Stomach (tissue), 9 donors: ENCODE results near the gene KPNA2. TPM values are rescaled to one million over a fixed set of nuclear protein-coding genes. Genes with fewer than 3 reads are reported as not detected.
A peak's percentile ranks its signal among the peaks of the same experiment; 100 is the strongest.

Experiments
- DNase-seq, 2 donors: peaks; one replicate each; pipeline versions ENCODE4 v3.0.0 to v3.0.0-alpha.2; 2013 to 2019
- H3K27ac ChIP-seq, 5 donors: fragments of 200-600 bp in 4 of 5; sonication (generic) in 4 of 5; one replicate each; pipeline ENCODE4 v1.5.1; 2013 to 2019; ENCODE audit warnings: mild to moderate bottlenecking in 1 of 5, moderate library complexity in 1 of 5
- H3K27me3 ChIP-seq, 3 donors: fragments of 200-600 bp; sonication (generic); one replicate each; pipeline ENCODE4 v1.5.1; 2017 to 2019; ENCODE audit warnings: mixed run types in 1 of 3
- H3K36me3 ChIP-seq, 4 donors: fragments of 200-600 bp; sonication (generic); 1 replicate in 3 of 4; 2 replicates in 1 of 4; pipeline ENCODE4 v1.5.1; 2016 to 2019
- H3K4me1 ChIP-seq, 4 donors: fragments of 200-600 bp; sonication (generic); one replicate each; pipeline ENCODE4 v1.5.1; 2016 to 2019
- H3K4me3 ChIP-seq, 4 donors: fragments of 200-600 bp; sonication (generic) in 3 of 4; one replicate each; pipeline ENCODE4 v1.5.1; 2016 to 2019; ENCODE audit warnings: mild to moderate bottlenecking in 1 of 4
- H3K9me3 ChIP-seq, 4 donors: fragments of 200-600 bp; sonication (generic); one replicate each; pipeline ENCODE4 v1.5.1; 2016 to 2019
- CTCF ChIP-seq, 7 experiments: fragments of 450-650 bp in 4 of 7; fragments of 200-600 bp in 3 of 7; sonication (generic) in 3 of 7; IDR thresholded peaks; one replicate each; pipeline ENCODE4 v1.5.1; 2016 to 2019; ENCODE audit warnings: antibody characterized with exemption in 7 of 7, control low read depth in 2 of 7, mild to moderate bottlenecking in 1 of 7
- EP300 ChIP-seq: sonication (generic); formaldehyde crosslinking; IDR thresholded peaks from one replicate; pipeline ENCODE4 v1.6.1; 2017; ENCODE audit warnings: antibody characterized with exemption
- POLR2A ChIP-seq, 4 donors: fragments of 450-650 bp; IDR thresholded peaks; one replicate each; pipeline ENCODE4 v1.6.1; 2016; ENCODE audit warnings: antibody characterized with exemption in 4 of 4, control low read depth in 2 of 4, mild to moderate bottlenecking in 1 of 4, moderate library complexity in 1 of 4
- POLR2AphosphoS5 ChIP-seq, 3 donors: sonication (generic); formaldehyde crosslinking; IDR thresholded peaks; one replicate each; pipeline ENCODE4 v1.6.1; 2016; ENCODE audit warnings: antibody characterized with exemption in 3 of 3
- WGBS, 5 donors: extraction: QIAGEN DNeasy Blood & Tissue Kit in 3 of 5; methylation state at CpG; one replicate each; pipeline versions ENCODE4 v1.1.5 to v1.1.7; 2013 to 2018; 5-methylcytosine and 5-hydroxymethylcytosine counted together
- intact Hi-C: fragments of 100-400 bp; cut with DNase I; formaldehyde crosslinking; loops from one replicate; pipeline ENCODE4 v1.15.1; 2023; ENCODE audit warnings: low total_unique reads
- polyA plus RNA-seq, 3 donors: library from polyadenylated mRNA; stranded (reverse); fragments of 200-250 nt; gene quantifications; one replicate each; pipeline ENCODE4 v1.2.3, GENCODE V29; 2013
- total RNA-seq, 5 donors: library from RNA; depleted of rRNA; stranded (reverse); fragments of >200 nt; gene quantifications; one replicate each; pipeline versions ENCODE4 v1.1.0 to v1.2.3, GENCODE V29; 2014 to 2016
- donor health status: healthy with polysubstance abuse.
- donor health status: Bipolar disorder and iron deficiency.
- donor health status: healthy.

KPNA2 gene
- total and polyA plus RNA-seq, 8 donors: 0.58 to 26.3 (median 15.7) TPM

GRCh38 chr17:68094481-68095078, 59.0 kb downstream of the KPNA2 start:
- Histone ChIP-seq H3K36me3 (no peaks in the 10 kb centered on the region), H3K4me1 (peaks cover 0 to 15% (median 2%) of the 10 kb centered on the region in 4 donors), H3K27ac (no peak overlapping the region), H3K4me3 (no peak overlapping the region), H3K27me3 (no peaks in the 10 kb centered on the region), H3K9me3 (peaks cover 0 to 3% (median 0%) of the 10 kb centered on the region in 4 donors)
- 81 to 83% (median 82%) methylated on average over 9 to 11 of the region's 11 CpGs for WGBS, 5 donors
- TF ChIP-seq POLR2A (IDR thresholded peaks at IDR 0.05) (no peak), CTCF (IDR thresholded peaks at IDR 0.05) (no peak), POLR2AphosphoS5 (IDR thresholded peaks at IDR 0.05) (no peak), EP300 (no peak)
- intact Hi-C loops: no loop called here
- no peak for DNase-seq

- no peak for DNase-seq
- 63 to 77% (median 71%) methylated on average over 10 of the region's 10 CpGs for WGBS, 5 donors
- TF ChIP-seq CTCF (IDR thresholded peaks at IDR 0.05) (no peak), POLR2AphosphoS5 (IDR thresholded peaks at IDR 0.05) (peak in 1 of 3 donors; percentile 28)
- Histone ChIP-seq H3K36me3 (no peaks in the 10 kb centered on the region), H3K27me3 (no peaks in the 10 kb centered on the region), H3K4me1 (peaks cover 0 to 10% (median 0%) of the 10 kb centered on the region in 4 donors), H3K27ac (no peak overlapping the region), H3K9me3 (peaks cover 0 to 4% (median 0%) of the 10 kb centered on the region in 4 donors), H3K4me3 (no peak overlapping the region)
- intact Hi-C loops: no loop called here
These were observed 59.8 kb downstream of the KPNA2 start for GRCh38 chr17:68095205-68095811.

GRCh38 chr17:68096111-68096510, 60.6 kb downstream of the KPNA2 start:
- TF ChIP-seq POLR2A (IDR thresholded peaks at IDR 0.05): no peak
- TF ChIP-seq CTCF (IDR thresholded peaks at IDR 0.05): no peak
- TF ChIP-seq EP300: no peak
- TF ChIP-seq POLR2AphosphoS5 (IDR thresholded peaks at IDR 0.05): no peak
- H3K27ac ChIP-seq: no peak overlapping the region
- H3K36me3 ChIP-seq: no peaks in the 10 kb centered on the region
- intact Hi-C loops: no loop called here
- peaks cover 0 to 15% (median 3%) of the 10 kb centered on the region in 4 donors for H3K4me1 ChIP-seq
- H3K9me3 ChIP-seq: peaks cover 0 to 4% (median 0%) of the 10 kb centered on the region in 4 donors
- WGBS, 5 donors: 95 to 99% (median 97%) methylated on average over 7 of the region's 7 CpGs
- no peak for DNase-seq
- H3K27me3 ChIP-seq: no peaks in the 10 kb centered on the region
- H3K4me3 ChIP-seq: no peak overlapping the region

Other genes starting within 250 kb of the KPNA2 start
- 100 to 1,000 TPM in 2 of 5 donors, 10 to 100 TPM in 3; 36.8 to 122 (median 83.9) TPM for gene BPTF, start 210.2 kb upstream of the KPNA2 start, total RNA-seq
- gene BPTF, start 210.2 kb upstream of the KPNA2 start, polyA plus RNA-seq: 1 to 10 TPM; 8.6 to 9.5 (median 9.3) TPM
- gene C17orf58, start 39.3 kb upstream of the KPNA2 start, total RNA-seq: 10 to 100 TPM in 3 of 5 donors, 1 to 10 TPM in 1, not detected in 1; 4.9 to 32.2 (median 19.5) TPM
- 10 to 100 TPM in 1 of 3 donors, 1 to 10 TPM in 2; 9.6 to 23.1 (median 10.0) TPM for gene C17orf58, start 39.3 kb upstream of the KPNA2 start, polyA plus RNA-seq
- 10 to 100 TPM in 4 of 5 donors, 1 to 10 TPM in 1; 1.2 to 73.2 (median 30.7) TPM for gene AMZ2, start 212.3 kb downstream of the KPNA2 start, total RNA-seq
- gene AMZ2, start 212.3 kb downstream of the KPNA2 start, polyA plus RNA-seq: 10 to 100 TPM; 46.3 to 61.7 (median 47.7) TPM